HG03060 (cell line): ENCODE measurements around the gene LRP1B.
A peak's percentile ranks its signal among the peaks of the same experiment; 100 is the strongest.

Experiments
- ATAC-seq: cut with Tn5 transposase; IDR thresholded peaks from one replicate; pipeline ENCODE4 v1.9.1; 2021; ENCODE audit warnings: low read depth, moderate number of reproducible peaks; ENCODE audit not compliant: unreplicated experiment

LRP1B gene

GRCh38 chr2:141610564-141611175 is 520.1 kb downstream of the LRP1B start:
- ATAC-seq = no peak

DNA sequence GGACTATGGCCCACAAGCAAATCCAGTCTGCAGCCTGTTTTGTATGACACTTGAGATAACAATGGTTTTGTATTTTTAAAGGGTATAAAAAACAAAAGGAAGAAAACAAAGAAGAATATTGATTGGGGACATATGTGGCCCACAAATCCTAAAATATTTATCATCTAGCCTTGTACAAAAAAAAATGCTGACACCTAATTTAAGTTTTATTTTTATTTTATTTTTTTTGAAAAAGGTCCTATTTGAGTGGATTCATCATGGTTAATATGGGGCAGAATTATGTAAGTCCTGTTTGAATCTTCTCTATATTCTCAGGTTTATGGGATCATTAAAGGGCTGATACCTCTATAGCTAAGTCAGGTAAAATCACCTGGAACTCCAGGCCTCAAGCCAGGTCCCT is 525.7 kb downstream of the LRP1B start:
- no peak for ATAC-seq

- ATAC-seq = no peak
Observed at GRCh38 chr2:141601511-141602152, 529.2 kb downstream of the LRP1B start.

- ATAC-seq = no peak
Observed at GRCh38 chr2:141599721-141600120, 531.1 kb downstream of the LRP1B start.

GRCh38 chr2:141598982-141599381 is 531.8 kb downstream of the LRP1B start:
- ATAC-seq = no peak

- no peak for ATAC-seq
Observed at GRCh38 chr2:141595316-141595920, 535.4 kb downstream of the LRP1B start.

DNA sequence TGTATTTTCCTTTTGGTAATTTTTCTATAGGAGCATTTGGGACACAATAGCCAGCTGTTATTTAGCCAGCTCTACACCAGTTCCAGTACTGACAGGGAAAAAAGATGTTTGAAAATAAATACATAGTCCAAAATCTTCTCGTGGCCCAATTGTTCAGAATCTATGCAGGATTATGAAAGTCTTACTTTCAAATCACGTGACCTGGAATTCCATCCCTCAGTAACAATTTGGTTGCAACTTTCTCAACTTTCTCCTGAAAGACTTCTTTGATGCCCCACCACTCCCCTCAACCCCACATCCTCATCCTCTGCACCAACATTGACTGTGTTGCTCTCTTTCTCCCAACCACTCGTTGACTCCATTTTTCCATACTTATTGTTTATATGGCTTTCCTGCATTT is 539.0 kb downstream of the LRP1B start:
- ATAC-seq = no peak

- ATAC-seq = no peak
Observed at GRCh38 chr2:141590620-141591019, 540.2 kb downstream of the LRP1B start.

GRCh38 chr2:141589314-141589713 is 541.5 kb downstream of the LRP1B start:
- no peak for ATAC-seq

DNA sequence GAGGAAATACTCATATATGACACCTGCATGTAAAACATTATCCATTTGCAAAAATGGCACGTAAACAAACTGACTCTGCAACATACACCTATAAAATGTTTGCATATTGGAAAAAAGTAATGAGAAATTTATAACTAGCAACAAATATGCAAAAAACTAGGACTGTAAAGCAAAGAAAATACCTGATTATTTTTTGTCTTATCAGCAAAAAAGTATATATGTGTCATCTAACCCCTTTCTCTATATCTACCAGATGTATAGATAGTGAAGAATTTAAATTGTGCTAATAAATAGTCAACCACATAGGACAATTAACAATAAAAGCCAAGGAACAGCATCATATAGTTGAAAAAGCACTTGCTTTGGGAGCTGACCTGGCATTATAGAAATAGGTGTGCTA is 543.8 kb downstream of the LRP1B start:
- no peak for ATAC-seq

- no peak for ATAC-seq
Observed at GRCh38 chr2:141582213-141582612, 548.6 kb downstream of the LRP1B start.

DNA sequence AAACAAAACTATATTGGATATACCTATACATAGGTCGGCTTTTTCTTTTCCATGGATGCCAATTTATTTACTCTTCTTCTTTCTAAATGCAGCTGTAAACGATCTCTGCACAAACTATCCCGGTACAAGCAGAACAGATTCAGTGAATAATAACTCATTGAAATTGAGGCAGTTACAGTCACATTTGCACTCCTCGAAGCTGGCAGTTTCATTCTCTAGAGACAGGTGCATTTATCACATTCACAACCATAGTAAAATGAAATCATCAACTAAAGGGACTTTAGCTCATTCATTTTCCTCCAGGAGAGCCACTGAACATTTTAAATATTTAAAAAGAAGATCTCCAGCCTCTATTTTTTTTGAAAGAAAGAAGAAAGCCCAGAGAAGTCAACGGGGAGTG is 551.7 kb downstream of the LRP1B start:
- no peak for ATAC-seq

GRCh38 chr2:141570474-141571131 is 560.2 kb downstream of the LRP1B start:
- ATAC-seq = no peak

DNA sequence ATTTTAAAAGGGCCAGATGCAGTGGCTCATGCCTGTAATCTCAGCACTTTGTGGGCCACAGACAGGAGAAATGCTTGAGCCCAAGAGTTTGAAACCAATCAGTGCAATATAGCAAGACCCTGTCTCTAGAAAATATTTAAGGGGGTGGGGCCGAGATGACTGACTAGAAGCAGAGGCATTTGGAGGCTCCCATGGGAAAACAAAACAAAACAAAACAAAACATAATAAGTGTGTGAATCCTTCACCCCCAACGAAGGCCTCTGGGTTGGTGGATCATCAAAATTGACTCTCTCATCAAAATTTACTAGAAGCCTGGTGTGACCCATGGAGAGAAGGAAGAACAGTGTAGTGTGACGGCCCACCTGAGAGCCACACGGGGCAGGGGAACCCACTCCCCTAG is 560.9 kb downstream of the LRP1B start:
- ATAC-seq = no peak

GRCh38 chr2:141565597-141565996 is 565.2 kb downstream of the LRP1B start:
- no peak for ATAC-seq

DNA sequence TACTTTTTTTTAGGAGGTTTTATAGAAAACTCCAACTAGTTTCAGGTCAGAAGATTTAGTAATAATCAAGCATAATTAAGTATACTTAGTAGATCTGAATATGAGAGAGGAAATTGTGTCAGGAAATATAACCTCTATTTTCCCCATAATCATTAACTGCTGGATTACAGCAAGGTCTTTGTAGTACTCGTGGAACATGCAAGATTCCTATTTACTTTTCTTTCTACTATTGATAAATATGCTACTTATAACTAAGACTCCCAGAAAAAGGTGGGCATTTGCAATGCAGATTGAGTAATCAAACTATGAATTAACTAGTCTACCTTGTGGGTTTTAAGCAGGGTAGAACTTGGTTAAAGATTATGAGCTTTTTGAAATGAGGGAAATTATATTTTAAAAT is 570.1 kb downstream of the LRP1B start:
- no peak for ATAC-seq

- ATAC-seq = peak; percentile 55
Observed at GRCh38 chr2:141557329-141558095, 573.3 kb downstream of the LRP1B start.

DNA sequence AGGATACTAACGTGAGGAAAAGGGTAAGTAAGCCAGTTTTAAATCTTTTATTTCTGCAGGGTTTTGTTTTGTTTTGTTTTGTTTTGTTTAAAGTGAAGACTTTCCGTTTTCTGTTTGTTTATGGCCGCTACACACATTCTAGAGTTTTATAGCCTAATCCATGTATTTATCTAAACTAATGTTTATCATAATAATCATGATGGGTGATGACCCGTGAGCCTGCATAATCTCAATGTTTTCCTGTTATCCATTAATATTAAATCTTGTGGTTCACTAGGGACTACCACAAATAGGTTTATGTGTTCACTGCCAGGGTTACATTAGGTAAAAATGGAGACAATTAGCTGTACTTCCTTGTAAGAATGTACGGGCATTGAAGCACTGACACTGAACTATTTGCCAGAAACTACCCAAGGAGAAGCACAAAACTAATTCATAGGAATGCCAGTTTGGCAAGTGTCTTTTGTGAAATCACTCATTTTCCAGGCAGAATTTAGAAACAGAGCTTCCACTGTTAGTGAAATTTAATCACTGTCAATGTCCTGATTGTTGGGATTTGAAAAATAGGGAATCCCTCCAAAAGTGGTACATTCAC is 574.8 kb downstream of the LRP1B start:
- ATAC-seq = no peak

GRCh38 chr2:141554810-141555209 is 576.0 kb downstream of the LRP1B start:
- peak; percentile 60 for ATAC-seq

- ATAC-seq = peak; percentile 82
Observed at GRCh38 chr2:141534666-141535362, 596.0 kb downstream of the LRP1B start.
